CD4-positive, alpha-beta T cell (primary cell): ENCODE results near the gene CARD16. TPM values are rescaled to one million over a fixed set of nuclear protein-coding genes. Genes with fewer than 3 reads are reported as not detected.
"Not testable (repeated sequence)": the region's sequence is repeated elsewhere in the genome, so short reads cannot be mapped to it uniquely, and the experiment has no call there.

Source experiments
- ATAC-seq: fragments of 200-7000 bp; cut with Tn5 transposase; one replicate; pipeline ENCODE4 v1.10.0; 2022; ENCODE audit warnings: mild to moderate bottlenecking; ENCODE audit not compliant: poor library complexity
- CTCF ChIA-PET: fragments of 350-600 bp; sonication (Branson Sonifier 250); formaldehyde crosslinking; loops from one replicate; lab custom pipeline; 2021; ENCODE audit warnings: antibody characterized with exemption, inconsistent platforms; lab: Charles Lee
- POLR2A ChIA-PET: fragments of 350-600 bp; sonication (Branson Sonifier 250); formaldehyde crosslinking; loops from one replicate; lab custom pipeline; 2021; ENCODE audit warnings: antibody characterized with exemption, inconsistent platforms; lab: Charles Lee
- DNase-seq, 14 experiments: peaks; one replicate each; pipeline ENCODE4 v3.0.0-alpha.2; 2013 to 2020; ENCODE audit warnings: mixed read lengths in 2 of 14
- H3K27ac ChIP-seq, 2 donors: one replicate each; pipeline versions ENCODE4 v1.5.1 to v1.7.0; 2013; ENCODE audit warnings: low read length in 2 of 2, low read depth in 1 of 2, mild to moderate bottlenecking in 1 of 2
- H3K27me3 ChIP-seq, 2 experiments: 1 replicate in 1 of 2; 2 replicates in 1 of 2; pipeline versions ENCODE4 v1.6.1 to v1.7.0; 2013; ENCODE audit warnings: low read length in 2 of 2, control low read depth in 1 of 2, mild to moderate bottlenecking in 1 of 2, moderate library complexity in 1 of 2; ENCODE audit not compliant: insufficient read depth in 2 of 2, control insufficient read depth in 1 of 2
- H3K36me3 ChIP-seq: one replicate; pipeline ENCODE4 v1.6.1; 2013; ENCODE audit warnings: low read length, control low read depth; ENCODE audit not compliant: insufficient read depth
- H3K4me1 ChIP-seq: one replicate; pipeline ENCODE4 v1.6.1; 2013; ENCODE audit warnings: low read length, control low read depth; ENCODE audit not compliant: insufficient read depth
- H3K4me3 ChIP-seq: one replicate; pipeline ENCODE4 v1.5.1; 2013; ENCODE audit warnings: mild to moderate bottlenecking, low read length, moderate library complexity
- H3K9me3 ChIP-seq, 2 experiments: 1 replicate in 1 of 2; 2 replicates in 1 of 2; pipeline versions ENCODE4 v1.6.1 to v1.7.0; 2013; ENCODE audit warnings: low read length in 2 of 2, mild to moderate bottlenecking in 2 of 2, control low read depth in 1 of 2, moderate library complexity in 1 of 2; ENCODE audit not compliant: control insufficient read depth in 1 of 2, insufficient read depth in 1 of 2
- H3K27ac Mint-ChIP-seq: one replicate; pipeline ENCODE4 v1.8.0; 2020; ENCODE audit warnings: mixed read lengths
- H3K27me3 Mint-ChIP-seq: one replicate; pipeline ENCODE4 v1.8.0; 2021; ENCODE audit warnings: mixed read lengths
- H3K36me3 Mint-ChIP-seq: one replicate; pipeline ENCODE4 v1.8.0; 2021; ENCODE audit warnings: low read depth, mixed read lengths
- H3K4me1 Mint-ChIP-seq: one replicate; pipeline ENCODE4 v1.8.0; 2021; ENCODE audit warnings: low read depth, mixed read lengths
- H3K4me3 Mint-ChIP-seq: one replicate; pipeline ENCODE4 v1.8.0; 2020; ENCODE audit warnings: mild to moderate bottlenecking, mixed read lengths
- H3K9me3 Mint-ChIP-seq: one replicate; pipeline ENCODE4 v1.8.0; 2020; ENCODE audit warnings: mixed read lengths
- intact Hi-C, 2 experiments: fragments of 100-400 bp; cut with DNase I in 1 of 2; cut with micrococcal nuclease in 1 of 2; formaldehyde crosslinking; loops; one replicate each; pipeline versions ENCODE4 v1.15.1 to v1.9.0; 2023 to 2025; cut with DNase I, micrococcal nuclease
- polyA plus RNA-seq, 2 donors: library from polyadenylated mRNA; unstranded; fragments of 120-200 nt; gene quantifications; one replicate each; pipeline ENCODE4 v1.2.1, GENCODE V29; 2013
- total RNA-seq, 174 experiments: library from RNA in 2 of 174; stranded (reverse) in 2 of 174; gene quantifications; one replicate each; pipeline ENCODE4 v1.2.3 and lab custom pipeline; 2021 to 2026
- TF ChIP-seq, protein P1 (sequence below): fragments of 200-600 bp; IDR thresholded peaks from one replicate; pipeline ENCODE4 v1.8.0; 2022; ENCODE audit warnings: antibody characterized with exemption, mild to moderate bottlenecking

CARD16 gene
- 10 to 100 TPM; 22.4 to 23.6 TPM for total RNA-seq
- polyA plus RNA-seq (2013, experiment 1 of 2) = 100.0 TPM
- polyA plus RNA-seq (2013, experiment 2 of 2) = 79.9 TPM
- 0.65 to 27.9 (median 12.6) reads per million in 172 experiments for total RNA-seq (lab: John Stamatoyannopoulos, UW)

DNA sequence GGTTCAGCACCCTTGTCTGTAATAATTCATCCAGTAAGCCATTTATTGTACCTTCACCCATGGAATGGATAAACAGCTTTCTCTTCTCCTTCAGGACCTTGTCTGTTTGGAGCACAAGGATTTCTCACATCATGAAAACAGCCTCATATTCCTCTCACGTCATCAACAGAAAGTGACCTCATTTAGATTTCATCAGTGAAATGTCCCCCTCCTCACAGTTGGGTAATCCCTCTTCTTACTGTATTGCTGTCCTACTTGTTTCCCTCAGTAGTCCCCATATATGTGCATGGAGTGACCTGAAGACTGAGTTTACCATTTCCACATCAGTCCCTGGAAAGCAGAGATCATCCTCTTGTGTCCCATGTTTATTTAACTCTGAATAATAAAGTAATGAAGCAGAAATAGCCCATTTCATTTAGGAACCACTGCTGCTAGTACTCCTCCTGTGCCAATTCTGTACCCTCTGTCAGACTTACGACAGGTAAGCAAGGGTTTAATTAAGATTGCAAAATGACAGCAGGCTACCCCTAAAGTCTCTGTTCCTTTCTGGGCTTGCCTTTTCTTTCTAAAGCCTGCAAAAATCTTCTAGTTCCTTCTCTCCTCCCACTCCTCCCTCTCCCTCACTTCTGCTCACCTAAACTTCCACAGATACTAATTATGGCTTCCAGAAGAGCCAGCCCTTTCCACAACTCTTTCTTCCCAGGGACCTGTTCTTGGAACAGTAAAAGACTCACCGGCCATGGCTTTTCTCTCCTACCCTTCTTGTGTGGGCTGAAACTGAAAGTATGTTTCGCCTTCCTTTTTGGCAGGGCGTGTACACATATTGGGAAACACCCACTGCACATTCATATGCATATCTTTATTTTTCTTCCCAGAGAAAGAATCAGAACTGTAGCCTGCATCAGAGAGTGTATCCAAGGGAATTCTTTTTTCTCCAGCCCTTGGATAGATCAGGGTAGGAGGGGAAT lies at the start of gene CARD16:
CARD16 (minus strand) TSS at position 779 of the 968 bp plus-strand sequence; CDS start at position 741, 38 bp downstream.
- ATAC-seq (peak; percentile 89), DNase-seq (peak in 10 of 14 experiments; percentile 5 to 77 (median 26))
- H3K9me3 Mint-ChIP-seq, H3K27me3 ChIP-seq, H3K9me3 ChIP-seq, H3K27me3 Mint-ChIP-seq, CTCF ChIA-PET, intact Hi-C loops: not testable (repeated sequence)
- peaks cover 18% of the 10 kb centered on the region for H3K36me3 ChIP-seq
- POLR2A ChIA-PET = interaction anchor here (1.4 to 1.8 kb wide), 2 partner anchors 9 to 10 kb away, joined by 3 to 9 read pairs; partner anchors contain the start of gene CASP1
- H3K36me3 Mint-ChIP-seq = peaks cover 48% of the 10 kb centered on the region
- H3K27ac Mint-ChIP-seq = peak within 1 kb of the TSS; percentile 91
- peak within 1 kb of the TSS; percentile 98 for H3K4me3 Mint-ChIP-seq
- H3K4me1 Mint-ChIP-seq = peaks cover 64% of the 10 kb centered on the region
- H3K4me1 ChIP-seq = peaks cover 13% of the 10 kb centered on the region
- H3K27ac ChIP-seq = peak within 1 kb of the TSS; percentile 61 to 65
- peak within 1 kb of the TSS; percentile 70 for H3K4me3 ChIP-seq

DNA sequence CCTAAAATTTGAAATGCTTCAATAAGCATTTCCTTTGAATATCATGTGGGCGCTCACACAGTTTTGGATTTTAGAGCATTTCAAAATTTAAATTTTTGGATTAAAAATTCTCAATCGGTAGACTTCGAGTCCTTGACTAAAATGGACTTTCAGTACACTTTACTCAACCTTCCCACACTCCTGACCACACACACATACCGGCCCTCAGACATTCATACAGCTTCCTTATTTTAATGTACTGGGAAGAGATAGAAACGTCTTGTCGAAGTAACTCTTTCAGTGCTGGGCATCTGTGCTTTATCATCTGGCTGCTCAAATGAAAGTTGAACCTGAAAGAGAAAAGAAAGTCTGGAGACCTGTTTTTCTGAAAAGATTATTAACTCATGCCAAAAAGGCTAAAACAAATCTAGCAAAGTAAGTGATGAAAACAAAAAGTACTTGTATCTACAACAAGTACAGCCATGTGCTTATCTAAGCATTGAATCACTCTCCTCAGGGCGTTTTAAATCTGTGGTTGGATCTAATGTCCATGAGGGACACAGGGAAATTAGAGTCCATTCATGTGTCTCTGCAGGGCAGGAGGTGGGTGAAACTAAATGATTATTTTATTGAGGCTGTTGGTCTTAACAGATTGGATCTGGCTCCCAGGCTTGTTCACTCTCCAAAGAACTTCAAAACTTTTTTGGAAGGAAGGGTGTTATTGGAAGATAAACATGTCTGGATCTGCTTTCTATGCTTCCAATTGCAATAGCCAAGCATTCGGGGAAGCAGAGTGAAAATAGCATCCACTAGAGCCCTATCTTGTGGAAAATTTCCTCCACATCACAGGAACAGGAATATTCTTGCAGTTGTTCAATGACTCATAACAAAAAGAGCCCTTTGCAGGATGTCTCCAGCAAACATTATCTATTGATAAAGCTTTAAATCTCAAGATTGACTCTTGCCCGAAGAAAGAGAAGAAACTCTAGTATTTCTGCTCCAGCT lies 47.4 kb upstream of the CARD16 start:
- TF ChIP-seq, protein P1, sequence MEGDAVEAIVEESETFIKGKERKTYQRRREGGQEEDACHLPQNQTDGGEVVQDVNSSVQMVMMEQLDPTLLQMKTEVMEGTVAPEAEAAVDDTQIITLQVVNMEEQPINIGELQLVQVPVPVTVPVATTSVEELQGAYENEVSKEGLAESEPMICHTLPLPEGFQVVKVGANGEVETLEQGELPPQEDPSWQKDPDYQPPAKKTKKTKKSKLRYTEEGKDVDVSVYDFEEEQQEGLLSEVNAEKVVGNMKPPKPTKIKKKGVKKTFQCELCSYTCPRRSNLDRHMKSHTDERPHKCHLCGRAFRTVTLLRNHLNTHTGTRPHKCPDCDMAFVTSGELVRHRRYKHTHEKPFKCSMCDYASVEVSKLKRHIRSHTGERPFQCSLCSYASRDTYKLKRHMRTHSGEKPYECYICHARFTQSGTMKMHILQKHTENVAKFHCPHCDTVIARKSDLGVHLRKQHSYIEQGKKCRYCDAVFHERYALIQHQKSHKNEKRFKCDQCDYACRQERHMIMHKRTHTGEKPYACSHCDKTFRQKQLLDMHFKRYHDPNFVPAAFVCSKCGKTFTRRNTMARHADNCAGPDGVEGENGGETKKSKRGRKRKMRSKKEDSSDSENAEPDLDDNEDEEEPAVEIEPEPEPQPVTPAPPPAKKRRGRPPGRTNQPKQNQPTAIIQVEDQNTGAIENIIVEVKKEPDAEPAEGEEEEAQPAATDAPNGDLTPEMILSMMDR = no peak
- H3K4me1 ChIP-seq = no peaks in the 10 kb centered on the region
- ChIA-PET CTCF (no interaction called here), POLR2A (no interaction called here)
- Mint-ChIP-seq H3K4me1 (no peaks in the 10 kb centered on the region), H3K27me3 (no peaks in the 10 kb centered on the region), H3K27ac (no peak overlapping the region), H3K9me3 (no peaks in the 10 kb centered on the region), H3K36me3 (no peaks in the 10 kb centered on the region), H3K4me3 (no peak overlapping the region)
- intact Hi-C loops = no loop called here
- H3K9me3 ChIP-seq = no peaks in the 10 kb centered on the region
- no peak overlapping the region for H3K27ac ChIP-seq
- ATAC-seq = no peak
- no peak overlapping the region for H3K4me3 ChIP-seq
- no peaks in the 10 kb centered on the region for H3K36me3 ChIP-seq
- no peak for DNase-seq
- H3K27me3 ChIP-seq = no peaks in the 10 kb centered on the region

DNA sequence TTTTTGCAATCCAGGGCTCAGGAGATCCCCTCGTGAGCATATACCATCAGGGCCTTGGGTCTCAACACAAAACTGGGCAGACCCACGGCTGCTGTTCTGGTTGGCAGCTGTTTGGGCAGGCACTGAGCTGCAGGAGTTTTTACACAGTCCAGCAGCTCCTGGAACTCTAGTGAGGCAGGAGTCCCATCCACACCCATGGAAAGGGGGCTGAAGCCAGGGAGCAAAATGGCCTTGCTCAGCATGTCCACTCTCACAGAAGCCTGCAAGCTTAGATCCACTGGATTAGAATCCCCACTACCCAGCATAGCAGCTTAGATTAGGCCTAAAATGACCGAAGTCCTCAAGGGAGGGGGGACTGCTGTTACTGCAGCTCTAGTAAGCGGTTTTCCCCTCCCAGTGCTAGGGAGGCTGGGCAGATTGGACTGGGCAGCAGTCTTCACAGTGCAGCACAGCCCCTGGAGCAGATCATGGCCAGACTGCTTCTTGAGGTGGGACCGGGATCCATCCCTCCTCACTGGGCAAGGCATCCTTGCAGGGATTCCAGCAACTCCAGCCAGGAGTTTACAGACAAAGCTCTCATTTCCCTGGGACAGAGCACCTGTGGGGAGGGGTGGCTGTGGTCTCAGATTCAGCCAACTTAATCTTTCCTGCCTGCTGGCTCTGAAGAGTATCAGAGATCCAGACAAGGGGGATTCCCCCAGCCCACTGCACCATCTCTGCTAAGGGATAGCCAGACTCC lies 36.4 kb upstream of the CARD16 start:
- POLR2A ChIA-PET = no interaction called here
- DNase-seq = no peak

DNA sequence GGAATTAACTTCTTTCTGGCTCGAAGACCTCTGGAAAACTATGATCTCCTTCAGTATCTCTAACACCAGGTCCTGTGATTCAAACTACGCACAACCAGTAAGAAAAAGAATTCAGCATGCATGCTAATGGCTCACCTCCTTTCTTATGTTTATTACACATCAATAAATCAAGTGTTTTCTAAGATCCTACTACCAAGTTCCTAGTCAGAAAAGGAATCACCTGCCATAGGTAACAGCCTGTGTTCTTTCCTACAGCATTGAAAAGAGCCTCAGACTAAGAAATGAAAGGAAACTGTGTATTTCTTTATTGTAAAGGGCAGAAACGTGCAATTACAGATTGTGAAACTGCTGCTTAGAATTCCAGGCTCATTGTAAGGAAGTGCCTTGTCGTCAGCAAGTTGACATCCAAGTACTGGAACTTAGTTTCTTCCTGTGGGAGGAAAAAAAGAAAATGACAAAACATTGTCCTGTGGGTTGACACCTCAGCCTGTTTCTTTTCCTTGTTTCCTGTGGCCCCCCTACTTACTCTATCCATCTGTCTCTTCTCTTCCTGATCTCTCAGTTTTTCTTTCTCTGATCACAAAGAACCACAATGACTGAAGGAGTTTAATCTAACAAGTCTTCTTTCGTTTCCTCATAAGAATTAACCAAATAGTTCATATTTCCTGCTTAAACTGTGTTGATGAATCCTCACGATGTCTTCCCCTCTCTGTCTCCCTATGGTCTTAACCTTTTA lies 35.2 kb upstream of the CARD16 start:
- H3K4me1 ChIP-seq, ATAC-seq, POLR2A ChIA-PET: not testable (repeated sequence)

More for the DNA sequence above, 36.4 kb upstream of the CARD16 start:
- no peak for ATAC-seq
- H3K4me3 ChIP-seq = no peak overlapping the region
- TF ChIP-seq, protein P1 = no peak
- H3K27me3 ChIP-seq = no peaks in the 10 kb centered on the region
- no peak overlapping the region for H3K27ac Mint-ChIP-seq
- no peaks in the 10 kb centered on the region for H3K4me1 ChIP-seq
- no peak overlapping the region for H3K4me3 Mint-ChIP-seq
- peaks cover 15% of the 10 kb centered on the region for H3K27me3 Mint-ChIP-seq
- no peaks in the 10 kb centered on the region for H3K36me3 Mint-ChIP-seq
- no peaks in the 10 kb centered on the region for H3K36me3 ChIP-seq
- no peaks in the 10 kb centered on the region for H3K9me3 ChIP-seq
- intact Hi-C loops = no loop called here
- CTCF ChIA-PET = no interaction called here
- H3K4me1 Mint-ChIP-seq = peaks cover 6% of the 10 kb centered on the region
- H3K27ac ChIP-seq = no peak overlapping the region
- no peaks in the 10 kb centered on the region for H3K9me3 Mint-ChIP-seq

More for the DNA sequence above, 35.2 kb upstream of the CARD16 start:
- CTCF ChIA-PET, H3K27ac ChIP-seq, H3K9me3 Mint-ChIP-seq, H3K27ac Mint-ChIP-seq, H3K9me3 ChIP-seq, H3K4me3 ChIP-seq, H3K27me3 ChIP-seq, H3K4me1 Mint-ChIP-seq, H3K36me3 ChIP-seq, H3K4me3 Mint-ChIP-seq, intact Hi-C loops, H3K36me3 Mint-ChIP-seq: not testable (repeated sequence)
- DNase-seq = peak in 1 of 14 experiments; percentile 2
- peaks cover 15% of the 10 kb centered on the region for H3K27me3 Mint-ChIP-seq
